HG03558 (cell line): ENCODE results near the gene CH25H.

Source experiments
- ATAC-seq: cut with Tn5 transposase; IDR thresholded peaks from one replicate; pipeline ENCODE4 v1.9.1; 2021; ENCODE audit warnings: moderate number of reproducible peaks; ENCODE audit not compliant: unreplicated experiment; ENCODE audit errors: extremely low read depth

CH25H gene

DNA sequence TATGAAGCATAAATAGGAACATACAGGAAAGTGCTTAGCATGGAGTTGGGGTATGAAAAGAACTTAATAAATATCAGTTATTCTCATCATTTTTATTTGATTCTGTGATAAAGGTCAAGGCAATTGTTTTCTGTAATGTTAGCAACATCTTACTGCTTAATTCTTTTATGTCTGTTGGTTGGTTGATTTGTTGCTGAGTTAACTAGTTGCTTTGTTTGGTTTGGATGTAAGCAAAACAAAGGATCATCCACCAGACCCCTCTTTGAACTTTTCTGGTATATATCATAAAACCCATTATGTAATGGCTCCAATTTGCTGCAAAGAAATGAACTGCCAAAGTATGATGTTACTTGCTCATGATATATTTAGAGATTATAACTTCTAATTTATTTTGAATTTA lies 44.5 kb downstream of the CH25H start:
- ATAC-seq: no peak

- ATAC-seq: no peak
Observed at GRCh38 chr10:89160339-89160738, 46.8 kb downstream of the CH25H start.

GRCh38 chr10:89159761-89160160 lies 47.4 kb downstream of the CH25H start:
- no peak for ATAC-seq

- no peak for ATAC-seq
Observed at GRCh38 chr10:89159316-89159715, 47.8 kb downstream of the CH25H start.

- ATAC-seq: no peak
Observed at GRCh38 chr10:89158446-89158845, 48.7 kb downstream of the CH25H start.

- no peak for ATAC-seq
Observed at GRCh38 chr10:89156161-89156835, 50.8 kb downstream of the CH25H start.
